GM06990 (cell line): ENCODE results near the gene SPDEF.

Source experiments
- DNase-seq: peaks from one replicate; pipeline ENCODE4 v3.0.0-alpha.2; 2011; ENCODE audit not compliant: insufficient read length; ENCODE audit errors: extremely low read depth
- H3K27me3 ChIP-seq: replicated peaks from 2 replicates; pipeline ENCODE4 v1.6.0; 2011; ENCODE audit warnings: low read length; ENCODE audit not compliant: control insufficient read depth, insufficient read depth
- H3K36me3 ChIP-seq: 2 replicates; pipeline ENCODE4 v1.5.1; 2011; ENCODE audit warnings: low read length; ENCODE audit not compliant: control insufficient read depth, insufficient read depth
- H3K4me3 ChIP-seq: replicated peaks from 2 replicates; pipeline ENCODE4 v1.5.1; 2011; ENCODE audit warnings: low read depth, mild to moderate bottlenecking, control low read depth, low read length
- TF ChIP-seq, protein P1 (sequence below): IDR thresholded peaks from 2 replicates; pipeline ENCODE4 v1.5.1; 2011; ENCODE audit warnings: low read length, control low read depth, mild to moderate bottlenecking, inconsistent platforms; ENCODE audit not compliant: insufficient read depth, poor library complexity, severe bottlenecking

Gene SPDEF

DNA sequence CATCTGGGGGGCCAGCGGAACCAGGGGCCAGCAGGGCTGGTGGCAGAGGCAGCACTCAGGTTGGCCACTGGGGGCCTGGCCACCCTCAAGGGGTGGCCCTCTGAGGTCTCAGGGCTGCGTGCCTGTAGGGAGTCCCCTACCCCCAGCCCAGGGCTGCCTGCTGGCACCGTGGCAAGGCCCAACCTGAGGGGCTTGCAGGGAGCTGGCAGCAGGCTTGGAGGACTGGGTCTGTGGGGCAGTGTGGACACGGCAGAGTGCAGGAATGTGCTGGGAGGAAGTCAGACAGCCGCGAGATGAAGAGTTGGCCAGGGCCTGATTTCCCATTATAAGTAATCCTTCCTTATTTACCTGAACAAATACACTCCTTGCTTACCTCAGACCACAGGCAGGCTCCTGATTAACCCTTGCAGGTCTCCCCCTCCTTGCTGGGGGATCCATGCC, at the start of gene SPDEF:
SPDEF (minus strand) TSS at position 299 of the 441 bp plus-strand sequence. CDS start 11,874 bp downstream, outside the sequence.
- Histone ChIP-seq H3K27me3 (no peaks in the 10 kb centered on the region; the same call in 1 of the 2 replicates), H3K36me3 (no peaks in the 10 kb centered on the region), H3K4me3 (no peak within 1 kb of the TSS)
- no peak for DNase-seq
- TF ChIP-seq, protein P1, sequence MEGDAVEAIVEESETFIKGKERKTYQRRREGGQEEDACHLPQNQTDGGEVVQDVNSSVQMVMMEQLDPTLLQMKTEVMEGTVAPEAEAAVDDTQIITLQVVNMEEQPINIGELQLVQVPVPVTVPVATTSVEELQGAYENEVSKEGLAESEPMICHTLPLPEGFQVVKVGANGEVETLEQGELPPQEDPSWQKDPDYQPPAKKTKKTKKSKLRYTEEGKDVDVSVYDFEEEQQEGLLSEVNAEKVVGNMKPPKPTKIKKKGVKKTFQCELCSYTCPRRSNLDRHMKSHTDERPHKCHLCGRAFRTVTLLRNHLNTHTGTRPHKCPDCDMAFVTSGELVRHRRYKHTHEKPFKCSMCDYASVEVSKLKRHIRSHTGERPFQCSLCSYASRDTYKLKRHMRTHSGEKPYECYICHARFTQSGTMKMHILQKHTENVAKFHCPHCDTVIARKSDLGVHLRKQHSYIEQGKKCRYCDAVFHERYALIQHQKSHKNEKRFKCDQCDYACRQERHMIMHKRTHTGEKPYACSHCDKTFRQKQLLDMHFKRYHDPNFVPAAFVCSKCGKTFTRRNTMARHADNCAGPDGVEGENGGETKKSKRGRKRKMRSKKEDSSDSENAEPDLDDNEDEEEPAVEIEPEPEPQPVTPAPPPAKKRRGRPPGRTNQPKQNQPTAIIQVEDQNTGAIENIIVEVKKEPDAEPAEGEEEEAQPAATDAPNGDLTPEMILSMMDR = no peak

DNA sequence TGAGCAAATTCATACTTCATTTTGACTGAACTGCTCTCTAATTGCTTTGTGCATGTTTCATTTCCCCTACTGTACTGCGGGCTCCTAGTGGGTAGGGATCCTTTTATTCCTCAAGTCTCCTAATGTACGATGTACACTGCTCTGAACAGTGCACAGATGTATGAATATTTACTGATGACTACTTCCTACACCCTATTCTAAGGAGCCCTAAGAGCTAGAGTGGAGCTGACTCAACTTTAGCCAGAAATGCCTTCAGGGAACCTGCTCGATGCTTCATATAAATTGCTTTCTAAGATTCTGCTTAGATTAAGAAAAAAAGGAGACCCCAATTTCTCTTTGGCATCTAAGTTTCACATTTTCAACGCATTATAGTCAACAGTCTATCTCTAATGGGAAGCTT, 47.6 kb upstream of the SPDEF start:
- H3K4me3 ChIP-seq = no peak overlapping the region

DNA sequence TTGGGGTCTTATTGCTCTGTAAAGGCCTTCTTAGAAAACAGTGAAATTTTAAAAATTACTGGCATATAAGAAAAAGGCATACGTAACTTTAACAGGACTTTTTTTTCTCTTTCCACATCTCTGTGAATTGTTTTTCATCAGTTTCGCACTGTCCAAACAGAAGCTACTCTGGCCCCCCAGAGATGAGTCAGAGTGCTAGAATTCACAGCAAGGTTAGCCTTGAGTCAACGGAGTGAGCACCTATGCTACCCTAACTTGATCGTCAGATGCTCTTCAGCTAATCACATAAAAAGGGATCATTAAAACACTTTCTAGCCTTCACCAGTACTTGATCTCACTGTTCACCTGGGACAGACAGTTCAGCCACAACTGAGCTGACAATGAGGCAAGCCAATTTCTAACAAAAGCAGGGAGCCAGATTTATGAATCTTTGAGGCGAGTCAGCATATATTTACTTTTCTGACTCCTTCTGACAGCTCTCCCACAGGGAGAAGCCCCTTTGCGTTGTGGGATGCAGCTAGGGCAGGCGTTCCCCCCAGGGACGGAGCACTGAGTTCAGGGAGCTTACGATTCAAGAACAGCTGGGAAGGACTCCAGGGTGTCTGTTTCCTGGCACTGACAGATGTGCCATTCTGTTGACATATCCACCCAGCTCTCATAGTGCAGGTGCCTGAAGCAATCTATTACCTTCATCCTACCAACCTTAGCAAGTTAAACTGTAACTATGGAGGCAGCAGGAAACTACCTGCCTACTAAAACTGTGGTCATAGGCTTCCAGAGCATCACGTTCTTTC, 46.4 kb upstream of the SPDEF start:
- no peak for DNase-seq
- no peaks in the 10 kb centered on the region for H3K27me3 ChIP-seq
- H3K36me3 ChIP-seq = peaks cover 12% of the 10 kb centered on the region
- TF ChIP-seq, protein P1 = no peak
- no peak overlapping the region for H3K4me3 ChIP-seq

More for the DNA sequence above, 47.6 kb upstream of the SPDEF start:
- no peak for DNase-seq
- TF ChIP-seq, protein P1 = no peak
- Histone ChIP-seq H3K36me3 (peaks cover 12% of the 10 kb centered on the region), H3K27me3 (no peaks in the 10 kb centered on the region)

DNA sequence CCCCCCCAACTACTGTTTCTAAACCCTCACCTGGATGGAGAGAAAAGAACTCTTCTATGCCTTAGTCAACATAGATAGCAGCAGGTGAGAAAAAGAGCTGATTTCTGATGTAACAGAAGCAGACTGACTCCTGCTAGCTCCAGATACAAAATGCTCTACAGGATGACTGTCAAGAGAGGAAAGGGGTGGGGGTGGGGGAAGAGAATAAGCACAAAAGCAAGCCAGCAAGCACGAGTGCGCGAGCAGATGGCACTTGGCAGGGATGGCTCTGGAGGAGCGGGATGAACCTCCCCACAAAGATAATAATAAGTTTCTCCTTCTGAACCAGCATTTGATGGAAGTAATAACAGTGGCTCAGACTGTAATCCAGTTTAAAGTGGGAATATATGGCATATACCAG, 45.6 kb upstream of the SPDEF start:
- no peaks in the 10 kb centered on the region for H3K27me3 ChIP-seq
- no peak overlapping the region for H3K4me3 ChIP-seq
- TF ChIP-seq, protein P1 = no peak
- DNase-seq = no peak
- peaks cover 14% of the 10 kb centered on the region for H3K36me3 ChIP-seq

DNA sequence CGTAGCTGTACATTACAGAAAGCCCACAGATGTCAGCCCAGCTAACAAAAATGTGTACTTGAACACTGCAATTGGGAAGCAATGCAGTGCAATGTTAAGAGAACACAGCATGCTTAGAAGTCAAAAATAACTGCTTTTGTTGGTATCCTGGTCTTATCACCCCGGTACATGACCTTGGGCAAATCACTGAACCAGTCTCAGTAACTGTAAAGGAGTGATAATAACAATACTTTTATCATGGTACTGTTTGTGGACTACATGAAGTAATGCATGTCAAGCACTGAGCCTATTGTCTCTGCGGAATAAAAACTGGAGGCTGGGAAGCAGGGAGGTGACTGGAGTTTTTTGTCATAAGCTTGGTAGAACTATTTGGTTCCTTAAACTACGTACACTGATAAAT, 44.7 kb upstream of the SPDEF start:
- no peaks in the 10 kb centered on the region for H3K27me3 ChIP-seq
- H3K4me3 ChIP-seq = no peak overlapping the region
- DNase-seq = no peak
- TF ChIP-seq, protein P1 = no peak
- H3K36me3 ChIP-seq = peaks cover 9% of the 10 kb centered on the region

DNA sequence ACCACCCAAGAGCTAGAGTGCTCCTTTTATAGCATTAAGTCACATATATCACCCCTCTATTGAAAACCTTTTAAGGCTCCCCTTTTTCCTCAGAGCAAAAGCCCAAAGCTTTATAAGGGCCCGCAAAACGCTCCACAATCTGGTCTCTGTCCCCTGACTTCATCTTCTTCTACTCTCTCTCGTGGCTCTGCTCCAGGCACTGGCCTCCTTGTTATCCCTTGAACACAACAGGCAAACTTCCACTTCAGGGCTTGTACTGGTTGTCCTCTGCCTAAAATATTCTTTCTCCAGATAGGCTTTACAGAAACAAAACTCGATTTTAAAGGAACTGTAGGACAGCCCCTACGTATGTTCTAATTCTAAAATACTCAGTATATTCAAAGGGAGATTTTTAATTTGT, 44.0 kb upstream of the SPDEF start:
- DNase-seq = no peak
- TF ChIP-seq, protein P1 = no peak
- Histone ChIP-seq H3K36me3 (peaks cover 9% of the 10 kb centered on the region), H3K27me3 (no peaks in the 10 kb centered on the region), H3K4me3 (no peak overlapping the region)
